Mesenchymal stem cell (in vitro differentiated cells and primary cell): ENCODE measurements around the gene MRPS2.
"Not testable (repeated sequence)": the region's sequence is repeated elsewhere in the genome, so short reads cannot be mapped to it uniquely, and the experiment has no call there.

Experiments
- DNase-seq: peaks from one replicate; pipeline ENCODE4 v3.0.0-alpha.2; 2013
- H2AFZ ChIP-seq: one replicate; pipeline ENCODE4 v1.6.1; 2013; ENCODE audit warnings: low read depth, mild to moderate bottlenecking, control low read depth, inconsistent platforms, low read length, moderate library complexity
- H2AK5ac ChIP-seq: 2 replicates; pipeline ENCODE4 v1.6.1; 2013; ENCODE audit warnings: low read length, moderate library complexity, mild to moderate bottlenecking, inconsistent platforms; ENCODE audit not compliant: severe bottlenecking
- H2BK120ac ChIP-seq: one replicate; pipeline ENCODE4 v1.6.1; 2013; ENCODE audit warnings: low read depth, mild to moderate bottlenecking, inconsistent platforms, low read length, moderate library complexity
- H2BK12ac ChIP-seq, 2 experiments: one replicate each; pipeline ENCODE4 v1.6.1; 2013; ENCODE audit warnings: inconsistent platforms in 2 of 2, low read length in 2 of 2, mild to moderate bottlenecking in 2 of 2, moderate library complexity in 2 of 2, control low read depth in 1 of 2
- H2BK15ac ChIP-seq: one replicate; pipeline ENCODE4 v1.6.1; 2013; ENCODE audit warnings: mild to moderate bottlenecking, low read depth, inconsistent platforms; ENCODE audit not compliant: poor library complexity, severe bottlenecking
- H2BK5ac ChIP-seq: 2 replicates; pipeline ENCODE4 v1.6.1; 2013; ENCODE audit warnings: low read depth, mild to moderate bottlenecking, low read length, control low read depth, inconsistent platforms; ENCODE audit not compliant: poor library complexity, severe bottlenecking
- H3K14ac ChIP-seq, 2 experiments: one replicate each; pipeline ENCODE4 v1.6.1; 2013; ENCODE audit warnings: inconsistent platforms in 2 of 2, low read length in 2 of 2, control low read depth in 1 of 2, mild to moderate bottlenecking in 1 of 2, moderate library complexity in 1 of 2
- H3K18ac ChIP-seq, 2 experiments: one replicate each; pipeline ENCODE4 v1.6.1; 2013; ENCODE audit warnings: inconsistent platforms in 2 of 2, low read length in 2 of 2, control low read depth in 1 of 2, low read depth in 1 of 2, mild to moderate bottlenecking in 1 of 2
- H3K23ac ChIP-seq, 2 experiments: one replicate each; pipeline ENCODE4 v1.6.1; 2013; ENCODE audit warnings: inconsistent platforms in 2 of 2, low read length in 2 of 2, mild to moderate bottlenecking in 2 of 2, moderate library complexity in 2 of 2, control low read depth in 1 of 2
- H3K27ac ChIP-seq: 2 replicates; pipeline ENCODE4 v1.5.1; 2013; ENCODE audit warnings: mild to moderate bottlenecking, moderate library complexity, low read length, control low read depth, inconsistent platforms; ENCODE audit not compliant: poor library complexity, severe bottlenecking
- H3K27me3 ChIP-seq, 2 experiments: 2 replicates each; pipeline versions ENCODE4 v1.6.1 to v1.7.0; 2013; ENCODE audit warnings: low read length in 2 of 2, mild to moderate bottlenecking in 2 of 2, moderate library complexity in 2 of 2, control low read depth in 1 of 2, inconsistent platforms in 1 of 2; ENCODE audit not compliant: control insufficient read depth in 1 of 2, insufficient read depth in 1 of 2
- H3K36me3 ChIP-seq, 2 experiments: 2 replicates each; pipeline versions ENCODE4 v1.6.1 to v1.7.0; 2013; ENCODE audit warnings: low read length in 2 of 2, control low read depth in 1 of 2, inconsistent platforms in 1 of 2, low read depth in 1 of 2, mild to moderate bottlenecking in 1 of 2; ENCODE audit not compliant: insufficient read depth in 2 of 2, control insufficient read depth in 1 of 2
- H3K4ac ChIP-seq, 2 experiments: one replicate each; pipeline ENCODE4 v1.6.1; 2013; ENCODE audit warnings: inconsistent platforms in 2 of 2, low read length in 2 of 2, mild to moderate bottlenecking in 2 of 2, moderate library complexity in 2 of 2, control low read depth in 1 of 2, low read depth in 1 of 2
- H3K4me1 ChIP-seq: 2 replicates; pipeline ENCODE4 v1.6.1; 2013; ENCODE audit warnings: low read depth, low read length, control low read depth; ENCODE audit not compliant: control insufficient read depth, insufficient read depth
- H3K4me2 ChIP-seq: 2 replicates; pipeline ENCODE4 v1.6.1; 2013; ENCODE audit warnings: low read length, mild to moderate bottlenecking, inconsistent platforms; ENCODE audit not compliant: poor library complexity, severe bottlenecking
- H3K4me3 ChIP-seq, 2 experiments: 2 replicates each; pipeline versions ENCODE4 v1.5.1 to v1.7.0; 2013; ENCODE audit warnings: low read length in 2 of 2, mild to moderate bottlenecking in 2 of 2, control low read depth in 1 of 2, low read depth in 1 of 2; ENCODE audit not compliant: insufficient read depth in 1 of 2
- H3K79me1 ChIP-seq: replicated peaks from 2 replicates; pipeline ENCODE4 v1.6.1; 2013; ENCODE audit warnings: mild to moderate bottlenecking, control low read depth, low read length, inconsistent platforms; ENCODE audit not compliant: poor library complexity, severe bottlenecking
- H3K9ac ChIP-seq: 2 replicates; pipeline ENCODE4 v1.7.0; 2013; ENCODE audit warnings: mild to moderate bottlenecking, low read length, moderate library complexity
- H3K9me3 ChIP-seq: 2 replicates; pipeline ENCODE4 v1.7.0; 2013; ENCODE audit warnings: mild to moderate bottlenecking, low read length; ENCODE audit not compliant: control insufficient read depth
- H4K8ac ChIP-seq: one replicate; pipeline ENCODE4 v1.6.1; 2013; ENCODE audit warnings: inconsistent platforms, mild to moderate bottlenecking, low read length, moderate library complexity
- H4K91ac ChIP-seq: one replicate; pipeline ENCODE4 v1.6.1; 2013; ENCODE audit warnings: mild to moderate bottlenecking, low read length, inconsistent platforms
- WGBS: methylation state at CpG from one replicate; pipeline ENCODE4 v1.1.7; 2013; ENCODE audit warnings: mixed read lengths; 5-methylcytosine and 5-hydroxymethylcytosine counted together

The MRPS2 gene

GRCh38 chr9:135546792-135547617, 46.5 kb downstream of the MRPS2 start:
- H2BK12ac ChIP-seq, H2AFZ ChIP-seq, H3K14ac ChIP-seq, H2BK15ac ChIP-seq, H3K4me1 ChIP-seq, H4K8ac ChIP-seq, H3K79me1 ChIP-seq, H3K4me2 ChIP-seq, H4K91ac ChIP-seq, H2BK120ac ChIP-seq, H3K4ac ChIP-seq, DNase-seq, H3K36me3 ChIP-seq, H2AK5ac ChIP-seq, H3K18ac ChIP-seq, H3K4me3 ChIP-seq, H2BK5ac ChIP-seq, H3K9ac ChIP-seq, H3K9me3 ChIP-seq, H3K23ac ChIP-seq, H3K27ac ChIP-seq: not testable (repeated sequence)
- WGBS = 83% methylated on average over 12 of the region's 21 CpGs
- H3K27me3 ChIP-seq = peaks cover 0 to 19% of the 10 kb centered on the region in 2 experiments

GRCh38 chr9:135547756-135548736, 47.6 kb downstream of the MRPS2 start:
- H3K36me3 ChIP-seq = no peaks in the 10 kb centered on the region
- no peaks in the 10 kb centered on the region for H3K79me1 ChIP-seq
- no peak overlapping the region for H3K23ac ChIP-seq
- H2BK5ac ChIP-seq = no peak overlapping the region
- no peak overlapping the region for H4K8ac ChIP-seq
- no peak overlapping the region for H3K14ac ChIP-seq
- H2AK5ac ChIP-seq = no peak overlapping the region
- H3K27me3 ChIP-seq = peaks cover 0 to 19% of the 10 kb centered on the region in 2 experiments
- H2BK15ac ChIP-seq = no peak overlapping the region
- DNase-seq = no peak
- H3K4me3 ChIP-seq = no peak overlapping the region
- H2BK12ac ChIP-seq = no peak overlapping the region
- no peak overlapping the region for H3K4ac ChIP-seq
- no peak overlapping the region for H3K9ac ChIP-seq
- no peaks in the 10 kb centered on the region for H3K4me1 ChIP-seq
- H2BK120ac ChIP-seq = no peak overlapping the region
- no peak overlapping the region for H3K4me2 ChIP-seq
- no peak overlapping the region for H3K18ac ChIP-seq
- no peak overlapping the region for H3K27ac ChIP-seq
- no peak overlapping the region for H4K91ac ChIP-seq
- 79% methylated on average over 28 of the region's 28 CpGs for WGBS
- H3K9me3 ChIP-seq = no peaks in the 10 kb centered on the region
- H2AFZ ChIP-seq = no peak overlapping the region

- not testable (repeated sequence) for H2BK5ac ChIP-seq, H2BK120ac ChIP-seq, H3K79me1 ChIP-seq, H4K8ac ChIP-seq, H3K14ac ChIP-seq, H2AK5ac ChIP-seq, H3K4me2 ChIP-seq, H2AFZ ChIP-seq, H3K4me3 ChIP-seq, H3K27ac ChIP-seq, H2BK12ac ChIP-seq, H3K36me3 ChIP-seq, H4K91ac ChIP-seq, DNase-seq, H2BK15ac ChIP-seq, H3K23ac ChIP-seq, H3K9me3 ChIP-seq, H3K4me1 ChIP-seq, H3K4ac ChIP-seq, H3K18ac ChIP-seq, H3K9ac ChIP-seq
- WGBS = 85% methylated on average over 26 of the region's 28 CpGs
- peaks cover 0 to 25% of the 10 kb centered on the region in 2 experiments for H3K27me3 ChIP-seq
Measured at GRCh38 chr9:135549478-135550343, 49.2 kb downstream of the MRPS2 start.
